Measurements from ENCODE around the gene PALLD. TPM values are rescaled to one million over a fixed set of nuclear protein-coding genes. Genes with fewer than 3 reads are reported as not detected.

The PALLD gene
- total RNA-seq, 1 experiment from 2014 or later = 18.3 TPM

DNA sequence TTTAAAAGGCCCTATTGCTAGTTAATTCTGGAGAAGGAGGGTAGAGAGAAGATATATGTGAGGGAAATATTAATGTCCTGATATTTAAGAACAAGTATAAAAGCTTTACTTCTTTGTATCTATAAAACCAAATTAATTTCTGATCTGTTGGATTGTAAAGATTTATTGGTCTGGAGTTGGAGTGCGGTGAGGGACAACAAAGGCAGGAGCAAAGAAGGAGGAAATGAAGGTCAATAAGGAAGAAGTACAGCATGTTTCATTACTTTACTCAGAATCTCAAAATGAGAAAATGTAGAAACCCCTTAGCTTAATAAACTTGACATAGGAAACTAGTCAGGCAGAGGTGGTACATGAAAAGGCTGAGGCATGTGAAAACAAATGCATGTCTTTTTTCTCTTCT lies 192.9 kb downstream of the PALLD start:
- Mint-ChIP-seq H3K27ac (no peak overlapping the region; a peak in 1 of 7 replicates), H3K27me3 (ENCODE audit: low read depth) (no peaks in the 10 kb centered on the region; the same call in 1 of the 2 replicates), H3K36me3 (ENCODE audit: insufficient read depth in 1 of 3, low read depth in 3 of 3) (no peaks in the 10 kb centered on the region), H3K4me1 (peaks cover 5 to 6% of the 10 kb centered on the region in 2 experiments; a peak in 3 of 4 replicates), H3K9me3 (no peaks in the 10 kb centered on the region), H3K4me3 (no peak overlapping the region)
- Histone ChIP-seq H2BK15ac (ENCODE audit: low read depth, low read length) (no peak overlapping the region), H3K18ac (ENCODE audit: insufficient read length, low read depth, low read length) (no peak overlapping the region), H3K56ac (ENCODE audit: insufficient read length, low read depth, low read length) (no peak overlapping the region), H3K79me1 (ENCODE audit: insufficient read depth, low read depth, low read length, poor library complexity, severe bottlenecking) (no peaks in the 10 kb centered on the region), H2BK5ac (ENCODE audit: insufficient read length, low read length) (no peak overlapping the region), H2AFZ (ENCODE audit: low read length) (no peak overlapping the region), H3K9me3 (ENCODE audit: control insufficient read depth, low read depth, low read length) (no peaks in the 10 kb centered on the region), H3T11ph (ENCODE audit: low read length) (no peak overlapping the region), H4K20me1 (ENCODE audit: control insufficient read depth, insufficient read depth, insufficient read length) (no peaks in the 10 kb centered on the region), H4K5ac (ENCODE audit: insufficient read length, low read depth, low read length) (no peak overlapping the region), H2BK20ac (ENCODE audit: low read depth, low read length, poor library complexity, severe bottlenecking) (no peak overlapping the region), H4K8ac (replicated peaks; ENCODE audit: insufficient read length, low read depth, low read length) (no peak overlapping the region), H3K27me3 (ENCODE audit: insufficient read depth, low read length) (no peaks in the 10 kb centered on the region), H3K23me2 (ENCODE audit: insufficient read length, low read depth, low read length, poor library complexity, severe bottlenecking) (no peaks in the 10 kb centered on the region), H3K4me1 (ENCODE audit: insufficient read depth, low read length) (no peaks in the 10 kb centered on the region), H3K23ac (ENCODE audit: insufficient read length, low read depth, low read length) (no peak overlapping the region), H4K91ac (ENCODE audit: insufficient read length, low read depth, low read length) (no peak overlapping the region), H3K14ac (ENCODE audit: insufficient read depth, low read length) (no peak overlapping the region), H3K79me2 (ENCODE audit: insufficient read depth, low read length) (no peaks in the 10 kb centered on the region), H2BK120ac (ENCODE audit: low read depth, low read length, poor library complexity, severe bottlenecking) (no peak overlapping the region), H2AK5ac (ENCODE audit: insufficient read length, low read length) (no peak overlapping the region), H3K9ac (ENCODE audit: extremely low read depth, insufficient read length, low read length) (no peak overlapping the region), H3K4me2 (ENCODE audit: insufficient read depth, insufficient read length, low read length) (no peak overlapping the region), H2BK12ac (ENCODE audit: insufficient read length, low read depth, low read length) (no peak overlapping the region), H3K27ac (ENCODE audit: insufficient read length, low read depth, low read length) (no peak overlapping the region), H3K4ac (ENCODE audit: low read depth, low read length) (no peak overlapping the region)
- no CpG with 5 or more reads among the region's 1 CpG for WGBS (ENCODE audit: extremely low coverage, insufficient read length, low lambda C conversion rate)
- DNase-seq = no peak
- TF ChIP-seq, protein P1, sequence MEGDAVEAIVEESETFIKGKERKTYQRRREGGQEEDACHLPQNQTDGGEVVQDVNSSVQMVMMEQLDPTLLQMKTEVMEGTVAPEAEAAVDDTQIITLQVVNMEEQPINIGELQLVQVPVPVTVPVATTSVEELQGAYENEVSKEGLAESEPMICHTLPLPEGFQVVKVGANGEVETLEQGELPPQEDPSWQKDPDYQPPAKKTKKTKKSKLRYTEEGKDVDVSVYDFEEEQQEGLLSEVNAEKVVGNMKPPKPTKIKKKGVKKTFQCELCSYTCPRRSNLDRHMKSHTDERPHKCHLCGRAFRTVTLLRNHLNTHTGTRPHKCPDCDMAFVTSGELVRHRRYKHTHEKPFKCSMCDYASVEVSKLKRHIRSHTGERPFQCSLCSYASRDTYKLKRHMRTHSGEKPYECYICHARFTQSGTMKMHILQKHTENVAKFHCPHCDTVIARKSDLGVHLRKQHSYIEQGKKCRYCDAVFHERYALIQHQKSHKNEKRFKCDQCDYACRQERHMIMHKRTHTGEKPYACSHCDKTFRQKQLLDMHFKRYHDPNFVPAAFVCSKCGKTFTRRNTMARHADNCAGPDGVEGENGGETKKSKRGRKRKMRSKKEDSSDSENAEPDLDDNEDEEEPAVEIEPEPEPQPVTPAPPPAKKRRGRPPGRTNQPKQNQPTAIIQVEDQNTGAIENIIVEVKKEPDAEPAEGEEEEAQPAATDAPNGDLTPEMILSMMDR (conservative IDR thresholded peaks at IDR 0.05) = no peak

Data from H9 (cell line).